Motor neuron (in vitro differentiated cells): ENCODE measurements around the gene FZD2. TPM values are rescaled to one million over a fixed set of nuclear protein-coding genes. Genes with fewer than 3 reads are reported as not detected.
"Not testable (repeated sequence)": the region's sequence is repeated elsewhere in the genome, so short reads cannot be mapped to it uniquely, and the experiment has no call there.

Source experiments
- ATAC-seq, 8 experiments: fragments of 200-7000 bp; cut with Tn5 transposase; replicated peaks in 6 of 8; 2 replicates each; pipeline ENCODE4 v1.8.0; 2021; ENCODE audit warnings: mild to moderate bottlenecking in 8 of 8, moderate library complexity in 8 of 8
- H3K27ac ChIP-seq, 2 donors: fragments of 250-450 bp; sonication (Bioruptor Pico); 2 replicates each; pipeline ENCODE4 v1.9.0; 2021; ENCODE audit warnings: antibody characterized with exemption in 2 of 2, mild to moderate bottlenecking in 2 of 2, moderate library complexity in 1 of 2
- H3K4me1 ChIP-seq, 2 donors: fragments of 250-450 bp; sonication (Bioruptor Pico); replicated peaks in 1 of 2; 2 replicates each; pipeline ENCODE4 v1.6.1; 2021; ENCODE audit warnings: antibody characterized with exemption in 2 of 2, mild to moderate bottlenecking in 2 of 2, moderate library complexity in 1 of 2
- H3K4me3 ChIP-seq, 5 donors: fragments of 250-450 bp; sonication (Bioruptor Pico); 2 replicates each; pipeline ENCODE4 v1.9.0; 2021; ENCODE audit warnings: antibody characterized with exemption in 5 of 5, mild to moderate bottlenecking in 5 of 5, moderate library complexity in 4 of 5
- WGBS, 10 experiments: fragments of 450-650 bp; shearing (Covaris generic); methylation state at CpG; one replicate each; pipeline ENCODE4 v1.0.0; 2022; 5-methylcytosine and 5-hydroxymethylcytosine counted together
- in situ Hi-C, 9 experiments: fragments of 400-800 bp; cut with MboI; loops; one replicate each; pipeline ENCODE4 v1.15.0; 2021; ENCODE audit warnings: low sequenced_read_pairs in 9 of 9, low pct_unique_long_range_greater_than_20kb in 2 of 9; ENCODE audit not compliant: unreplicated experiment in 9 of 9
- total RNA-seq, 8 experiments: library from RNA; unstranded; fragments of 300-600 nt; gene quantifications; 2 replicates each; pipeline versions ENCODE4 v1.2.3 to v1.2.4, GENCODE V29; 2022

The FZD2 gene
- total RNA-seq, 8 experiments from 2014 or later, result 1.0 to 34.2 (median 11.7) TPM

DNA sequence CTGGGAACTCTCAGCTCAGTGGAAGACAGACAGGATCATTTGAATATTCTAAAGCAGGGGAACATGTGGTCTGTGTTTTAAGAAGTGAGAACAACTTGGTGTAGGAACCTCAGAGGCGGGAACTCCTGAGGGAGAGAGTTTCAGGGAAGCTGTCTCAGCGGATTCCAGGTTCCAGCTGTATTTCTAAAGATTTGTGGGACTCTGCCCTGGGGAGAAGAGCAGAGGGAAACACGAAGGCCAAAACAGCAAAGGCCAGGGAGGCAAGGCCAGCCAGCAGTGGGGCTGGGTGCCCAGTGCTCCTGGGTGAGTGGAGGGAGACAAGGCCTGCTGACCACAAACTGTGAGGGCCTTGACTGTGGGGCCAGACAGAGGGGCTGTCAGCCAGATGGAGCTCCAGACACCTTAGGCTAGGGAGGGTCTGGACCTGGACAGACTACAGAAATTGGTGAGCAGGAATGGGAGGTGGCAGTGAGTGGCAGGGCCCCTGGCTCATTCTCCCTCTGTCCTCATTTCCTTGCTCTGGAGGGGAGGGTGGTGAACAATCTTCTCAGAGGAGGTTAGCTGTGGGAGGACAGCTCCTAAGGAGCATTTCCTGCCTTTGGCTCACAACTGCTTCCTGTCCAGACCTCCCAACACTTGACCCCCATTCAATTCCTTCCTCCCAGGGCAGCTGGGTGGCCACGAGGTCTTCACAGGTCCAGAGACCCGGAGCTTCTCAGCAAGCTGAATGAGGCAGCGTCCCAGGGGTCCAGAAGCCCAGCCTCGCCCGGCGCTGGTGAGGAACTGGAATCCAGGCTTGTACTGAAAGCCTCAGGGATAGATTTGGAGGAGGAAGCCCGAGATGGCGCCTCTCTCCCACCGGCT, 21.0 kb upstream of the FZD2 start:
- in situ Hi-C loops, result loop anchor here in 7 of 9 experiments (10.0 to 25.0 kb wide), 2 partner anchors 98 to 101 kb away; no protein-coding TSS in a partner anchor
- Histone ChIP-seq H3K4me3 (no peak overlapping the region), H3K27ac (peak overlapping the region in 1 of 2 donors; percentile 13), H3K4me1 (peaks cover 26 to 27% of the 10 kb centered on the region in 2 donors)
- 25 to 100% (median 71%) methylated on average over 1 to 6 of the region's 12 CpGs; no CpG with 5 or more reads in 2 of the 10 experiments for WGBS, 10 experiments
- ATAC-seq, result peak in 5 of 8 experiments; percentile 6 to 82 (median 65)

DNA sequence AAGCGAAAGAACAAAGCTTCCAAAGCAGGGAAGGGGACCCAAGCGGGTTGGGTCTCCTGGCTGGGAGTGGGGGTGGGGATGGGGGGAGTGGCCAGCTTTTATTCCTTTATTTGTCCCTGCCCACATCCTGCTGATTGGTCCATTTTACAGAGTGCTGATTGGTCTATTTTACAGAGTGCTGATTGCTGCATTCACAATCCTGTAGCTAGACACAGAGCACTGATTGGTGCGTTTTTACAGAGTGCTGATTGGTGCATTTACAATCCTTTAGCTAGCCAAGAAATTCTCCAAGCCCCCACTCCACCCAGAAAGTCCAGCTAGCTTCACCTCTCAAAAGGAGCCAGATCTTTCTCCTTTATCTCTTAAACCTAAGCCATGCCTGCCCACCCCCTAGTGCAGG, 19.4 kb upstream of the FZD2 start:
- not testable (repeated sequence) for H3K4me3 ChIP-seq, H3K27ac ChIP-seq, ATAC-seq
- H3K4me1 ChIP-seq, result peaks cover 39 to 41% of the 10 kb centered on the region in 2 donors
- 67 to 100% (median 100%) methylated on average over 1 of the region's 3 CpGs; no CpG with 5 or more reads in 5 of the 10 experiments for WGBS, 10 experiments
- in situ Hi-C loops, result loop anchor here in 7 of 9 experiments (10.0 to 25.0 kb wide), 2 partner anchors 97 to 99 kb away; no protein-coding TSS in a partner anchor

DNA sequence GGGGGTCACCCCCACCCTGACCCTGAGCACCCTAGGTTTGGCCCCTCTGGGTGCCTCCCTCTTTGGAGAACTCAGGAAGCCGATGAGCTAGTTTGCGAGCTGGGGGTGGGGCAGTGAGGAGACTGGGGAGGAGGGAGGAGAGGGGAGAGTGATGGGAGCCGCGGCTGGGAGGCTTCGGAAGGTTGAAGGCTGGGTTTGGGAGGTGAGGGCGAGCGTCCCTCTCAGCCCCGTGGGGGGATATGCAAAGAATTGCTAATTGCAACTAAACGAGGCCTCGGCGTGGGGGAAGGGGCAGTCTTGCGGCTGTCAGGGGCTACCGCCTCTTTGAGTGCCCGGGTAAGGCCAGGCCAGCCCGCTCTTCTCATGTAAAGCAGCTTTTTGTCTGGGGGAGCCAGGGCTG, 17.6 kb upstream of the FZD2 start:
- ATAC-seq, result peak in 5 of 8 experiments; percentile 70 to 85 (median 82)
- in situ Hi-C loops, result loop anchor here in 7 of 9 experiments (10.0 to 25.0 kb wide), 2 partner anchors 95 to 98 kb away; no protein-coding TSS in a partner anchor

GRCh38 chr17:44540246-44541084, 16.8 kb upstream of the FZD2 start:
- peak overlapping the region; percentile 73 to 83 for H3K27ac ChIP-seq
- no peak overlapping the region for H3K4me3 ChIP-seq
- H3K4me1 ChIP-seq, result peaks cover 45% of the 10 kb centered on the region in 2 donors
- WGBS, 10 experiments, result 80 to 95% (median 86%) methylated on average over 2 to 7 of the region's 11 CpGs; no CpG with 5 or more reads in 2 of the 10 experiments
- in situ Hi-C loops, result loop anchor here in 5 of 9 experiments (25.0 kb wide), 1 partner anchor 97 kb away; no protein-coding TSS in a partner anchor
- peak in 5 of 8 experiments; percentile 3 to 49 (median 41) for ATAC-seq

More for the DNA sequence above, 17.6 kb upstream of the FZD2 start:
- Histone ChIP-seq H3K4me1 (peaks cover 45% of the 10 kb centered on the region in 2 donors), H3K4me3 (no peak overlapping the region), H3K27ac (peak overlapping the region; percentile 76 to 83)
- WGBS, 10 experiments, result no CpG with 5 or more reads among the region's 15 CpGs

DNA sequence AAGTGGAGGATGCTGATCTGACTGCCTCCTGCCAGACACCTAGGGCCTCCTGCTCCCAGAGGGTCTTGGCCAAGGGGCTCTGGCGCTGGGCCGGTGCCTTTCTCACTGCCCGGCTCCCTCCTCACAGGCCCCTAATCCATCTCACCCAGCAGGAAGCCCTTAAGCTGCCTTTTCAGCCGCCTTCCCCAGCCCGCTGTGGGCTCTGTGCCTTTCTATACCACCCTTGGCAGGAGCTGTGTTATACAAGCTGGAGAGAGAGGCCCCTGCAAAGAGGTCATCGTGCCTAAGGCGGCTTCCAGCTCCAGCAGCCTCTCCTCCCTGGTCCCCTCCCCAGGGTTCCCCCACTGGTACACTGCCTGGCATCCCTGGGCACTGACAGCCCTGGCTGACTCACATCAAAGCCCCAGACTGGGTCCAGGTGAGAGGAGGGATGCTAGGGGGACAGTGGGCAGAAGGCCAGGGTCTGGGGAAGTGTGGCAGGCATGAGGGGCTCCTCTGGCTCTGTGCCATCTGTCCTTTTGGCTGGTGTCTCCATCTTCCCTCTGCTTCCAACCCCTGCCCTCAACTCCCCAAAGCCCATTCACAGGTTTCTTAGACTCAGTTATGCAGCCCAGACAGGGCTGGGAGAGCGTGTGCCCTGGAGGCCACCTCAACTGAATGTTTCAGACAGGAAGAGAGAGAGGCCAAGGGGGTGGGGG, 15.3 kb upstream of the FZD2 start:
- peak overlapping the region in 1 of 2 donors; percentile 63 for H3K27ac ChIP-seq
- in situ Hi-C loops, result loop anchor here in 5 of 9 experiments (25.0 kb wide), 1 partner anchor 95 kb away; no protein-coding TSS in a partner anchor
- no peak overlapping the region for H3K4me3 ChIP-seq
- WGBS, 10 experiments, result 51 to 80% (median 58%) methylated on average over 2 to 5 of the region's 8 CpGs; no CpG with 5 or more reads in 7 of the 10 experiments
- peak in 3 of 8 experiments; percentile 4 to 30 (median 20) for ATAC-seq
- peaks cover 38 to 39% of the 10 kb centered on the region in 2 donors for H3K4me1 ChIP-seq

DNA sequence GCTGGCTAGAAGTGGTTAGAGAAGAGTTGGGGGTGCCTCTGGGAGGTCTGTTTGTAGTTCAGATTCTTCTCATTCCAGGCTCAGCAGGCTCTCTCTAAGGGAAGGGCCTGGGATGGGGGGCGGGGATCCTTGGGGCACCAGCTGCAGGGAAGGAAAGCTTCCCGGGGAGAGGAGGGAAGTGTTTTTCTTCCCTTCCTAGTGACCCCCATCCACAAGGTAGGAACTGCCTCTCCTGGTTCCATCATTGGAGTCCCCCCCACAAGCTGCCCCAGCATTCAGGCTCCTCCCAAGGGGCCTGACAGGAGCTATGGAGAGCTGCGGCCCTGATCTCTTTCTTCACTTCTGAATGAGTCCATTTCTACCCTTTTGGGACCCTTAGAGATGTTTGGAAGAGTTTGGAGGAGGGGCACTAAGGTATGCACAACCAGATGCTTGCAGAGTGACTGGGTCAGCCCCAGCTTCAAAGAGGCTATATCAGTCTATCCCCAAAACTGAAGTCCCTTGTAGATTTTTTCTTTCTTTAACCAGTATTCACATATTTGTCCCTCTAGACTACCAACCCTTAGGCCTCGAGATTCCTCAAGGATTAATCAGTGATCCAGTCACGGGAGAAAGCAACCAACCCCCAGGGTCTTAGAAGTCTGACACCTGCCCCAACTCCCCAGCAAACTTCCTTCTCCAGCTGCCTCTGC, 13.9 kb upstream of the FZD2 start:
- Histone ChIP-seq H3K4me1 (peaks cover 51 to 53% of the 10 kb centered on the region in 2 donors), H3K27ac (peak overlapping the region; percentile 52 to 63)
- 0 to 44% (median 16%) methylated on average over 1 to 3 of the region's 5 CpGs; no CpG with 5 or more reads in 3 of the 10 experiments for WGBS, 10 experiments

GRCh38 chr17:44543905-44544523, 13.3 kb upstream of the FZD2 start:
- 22 to 94% (median 67%) methylated on average over 1 to 5 of the region's 5 CpGs; no CpG with 5 or more reads in 1 of the 10 experiments for WGBS, 10 experiments
- H3K4me1 ChIP-seq, result peaks cover 56 to 57% of the 10 kb centered on the region in 2 donors

More for the DNA sequence above, 13.9 kb upstream of the FZD2 start:
- H3K4me3 ChIP-seq, result no peak overlapping the region
- peak in 7 of 8 experiments; percentile 15 to 78 (median 64) for ATAC-seq
- in situ Hi-C loops, result loop anchor here in 5 of 9 experiments (25.0 kb wide), 1 partner anchor 94 kb away; no protein-coding TSS in a partner anchor

GRCh38 chr17:44546671-44547606, 10.3 kb upstream of the FZD2 start:
- H3K27ac ChIP-seq, result peak overlapping the region; percentile 30 to 74
- WGBS, 10 experiments, result 0 to 64% (median 30%) methylated on average over 2 to 4 of the region's 4 CpGs; no CpG with 5 or more reads in 3 of the 10 experiments
- peaks cover 50 to 51% of the 10 kb centered on the region in 2 donors for H3K4me1 ChIP-seq
- peak in 3 of 8 experiments; percentile 18 to 73 (median 66) for ATAC-seq
- in situ Hi-C loops, result loop anchor here in 5 of 9 experiments (25.0 kb wide), 1 partner anchor 90 kb away; no protein-coding TSS in a partner anchor
- no peak overlapping the region for H3K4me3 ChIP-seq

More at GRCh38 chr17:44543905-44544523, 13.3 kb upstream of the FZD2 start:
- no peak for ATAC-seq
- H3K4me3 ChIP-seq, result no peak overlapping the region
- in situ Hi-C loops, result loop anchor here in 5 of 9 experiments (25.0 kb wide), 1 partner anchor 93 kb away; no protein-coding TSS in a partner anchor
- H3K27ac ChIP-seq, result peak overlapping the region in 1 of 2 donors; percentile 63

- Histone ChIP-seq H3K4me3 (no peak overlapping the region), H3K4me1 (peaks cover 44 to 45% of the 10 kb centered on the region in 2 donors), H3K27ac (peak overlapping the region; percentile 30 to 74)
- peak in 5 of 8 experiments; percentile 51 to 72 (median 62) for ATAC-seq
- in situ Hi-C loops, result loop anchor here in 5 of 9 experiments (25.0 kb wide), 1 partner anchor 90 kb away; no protein-coding TSS in a partner anchor
- WGBS, 10 experiments, result 52% methylated on average over 2 of the region's 4 CpGs; no CpG with 5 or more reads in 9 of the 10 experiments
Measured at GRCh38 chr17:44547625-44548267, 9.5 kb upstream of the FZD2 start.
